H1 (cell line): ENCODE results near the gene SRPRA. TPM values are rescaled to one million over a fixed set of nuclear protein-coding genes. Genes with fewer than 3 reads are reported as not detected.

Experiments used
- CTCF ChIA-PET: fragments of 300-600 bp; sonication (Branson Sonifier 250); formaldehyde crosslinking; loops from one replicate; lab custom pipeline; 2021; ENCODE audit not compliant: partially characterized antibody; lab: Charles Lee
- POLR2A ChIA-PET: fragments of 300-600 bp; sonication (Branson Sonifier 250); formaldehyde crosslinking; loops from one replicate; lab custom pipeline; 2021; ENCODE audit warnings: inconsistent platforms; ENCODE audit not compliant: partially characterized antibody; lab: Charles Lee
- DNase-seq, 2 experiments: peaks; one replicate each; pipeline versions ENCODE4 v3.0.0 to v3.0.0-alpha.2; 2010 to 2022; ENCODE audit warnings: low spot score in 2 of 2, low read depth in 1 of 2, mixed read lengths in 1 of 2
- FAIRE-seq: peaks from 2 replicates; lab custom pipeline; 2011; peaks lifted over from hg19 to GRCh38; lab: Jason Lieb, UNC
- H2AFZ ChIP-seq: 2 replicates; pipeline ENCODE4 v1.8.1; 2012; ENCODE audit warnings: low read length, inconsistent platforms
- H2AK5ac ChIP-seq: 2 replicates; pipeline ENCODE4 v1.6.1; 2013; ENCODE audit warnings: low read depth, low read length
- H2BK120ac ChIP-seq: replicated peaks from 2 replicates; pipeline ENCODE3; 2013; ENCODE audit warnings: low read depth, low read length, inconsistent platforms
- H2BK12ac ChIP-seq: 2 replicates; pipeline ENCODE4 v1.6.1; 2013; ENCODE audit warnings: low read depth, low read length
- H2BK15ac ChIP-seq: 2 replicates; pipeline ENCODE4 v1.6.1; 2013; ENCODE audit warnings: low read length
- H2BK20ac ChIP-seq: 2 replicates; pipeline ENCODE4 v1.6.1; 2013; ENCODE audit warnings: low read length
- H2BK5ac ChIP-seq: 2 replicates; pipeline ENCODE4 v1.6.1; 2013; ENCODE audit warnings: low read depth, low read length
- H3K14ac ChIP-seq: 2 replicates; pipeline ENCODE4 v1.6.1; 2013; ENCODE audit warnings: inconsistent platforms; ENCODE audit not compliant: insufficient read length
- H3K18ac ChIP-seq: 2 replicates; pipeline ENCODE4 v1.6.1; 2013; ENCODE audit warnings: low read length; ENCODE audit errors: extremely low read depth
- H3K23ac ChIP-seq: 2 replicates; pipeline ENCODE4 v1.6.1; 2013; ENCODE audit warnings: inconsistent platforms; ENCODE audit not compliant: insufficient read length
- H3K23me2 ChIP-seq: 2 replicates; pipeline ENCODE4 v1.6.1; 2013; ENCODE audit warnings: low read depth, low read length
- H3K27ac ChIP-seq: 2 replicates; pipeline ENCODE4 v1.6.1; 2011; ENCODE audit warnings: low read depth, low read length, inconsistent platforms
- H3K27me3 ChIP-seq, 4 experiments: replicated peaks in 1 of 4; 1 replicate in 1 of 4; 2 replicates in 3 of 4; pipeline versions ENCODE4 v1.6.1 to v1.8.1; 2011 to 2013; ENCODE audit warnings: low read length in 3 of 4, mild to moderate bottlenecking in 3 of 4, inconsistent platforms in 2 of 4, mixed read lengths in 2 of 4, moderate library complexity in 1 of 4; ENCODE audit not compliant: control insufficient read depth in 3 of 4, insufficient read depth in 3 of 4; ENCODE audit errors: extremely low read depth in 1 of 4
- H3K36me3 ChIP-seq, 4 experiments: 2 replicates each; pipeline versions ENCODE4 v1.6.1 to v1.8.1; 2011 to 2013; ENCODE audit warnings: mild to moderate bottlenecking in 4 of 4, low read length in 3 of 4, moderate library complexity in 2 of 4, control low read depth in 1 of 4, inconsistent platforms in 1 of 4; ENCODE audit not compliant: insufficient read depth in 4 of 4, control insufficient read depth in 2 of 4
- H3K4ac ChIP-seq: replicated peaks from 2 replicates; pipeline ENCODE3; 2013; ENCODE audit warnings: low read length, low read depth, mixed read lengths, inconsistent platforms; ENCODE audit not compliant: insufficient read length
- H3K4me1 ChIP-seq, 4 experiments: replicated peaks in 1 of 4; 1 replicate in 1 of 4; 2 replicates in 3 of 4; pipeline versions ENCODE4 v1.6.1 to v1.8.1; 2011 to 2013; ENCODE audit warnings: low read length in 3 of 4, inconsistent platforms in 2 of 4, mixed read lengths in 1 of 4; ENCODE audit not compliant: insufficient read depth in 4 of 4, control insufficient read depth in 3 of 4
- H3K4me2 ChIP-seq, 2 experiments: 2 replicates each; pipeline versions ENCODE4 v1.6.1 to v1.8.1; 2011 to 2013; ENCODE audit warnings: low read depth in 2 of 2, low read length in 2 of 2, control low read depth in 1 of 2, inconsistent platforms in 1 of 2, mild to moderate bottlenecking in 1 of 2; ENCODE audit not compliant: insufficient read depth in 1 of 2
- H3K4me3 ChIP-seq, 4 experiments: fragments of 200-600, 300-600 bp in 1 of 4; sonication (generic), shearing (Covaris generic), sonication (Bioruptor Twin) in 1 of 4; 2 replicates each; pipeline versions ENCODE4 v1.5.1 to v1.8.1; 2011 to 2016; ENCODE audit warnings: low read length in 4 of 4, low read depth in 3 of 4, control low read depth in 2 of 4, inconsistent platforms in 2 of 4, mild to moderate bottlenecking in 2 of 4, mixed read lengths in 1 of 4, moderate library complexity in 1 of 4; ENCODE audit not compliant: insufficient read depth in 2 of 4; ENCODE audit errors: extremely low read depth in 1 of 4
- H3K56ac ChIP-seq: replicated peaks from 2 replicates; pipeline ENCODE3; 2013; ENCODE audit warnings: low read depth, mild to moderate bottlenecking, mixed read lengths, low read length, inconsistent platforms; ENCODE audit not compliant: insufficient read length
- H3K79me1 ChIP-seq: 2 replicates; pipeline ENCODE4 v1.6.1; 2013; ENCODE audit warnings: low read depth, low read length, control low read depth
- H3K79me2 ChIP-seq, 2 experiments: 2 replicates each; pipeline versions ENCODE4 v1.6.1 to v1.8.1; 2012 to 2013; ENCODE audit warnings: low read length in 2 of 2, mild to moderate bottlenecking in 2 of 2, inconsistent platforms in 1 of 2; ENCODE audit not compliant: insufficient read depth in 2 of 2, control insufficient read depth in 1 of 2
- H3K9ac ChIP-seq, 4 experiments: replicated peaks in 1 of 4; 1 replicate in 1 of 4; 2 replicates in 3 of 4; pipeline versions ENCODE4 v1.6.1 to v1.8.1; 2011 to 2013; ENCODE audit warnings: low read depth in 3 of 4, low read length in 3 of 4, control low read depth in 2 of 4, mild to moderate bottlenecking in 2 of 4, moderate library complexity in 2 of 4, inconsistent platforms in 1 of 4; ENCODE audit errors: extremely low read depth in 1 of 4
- H3K9me3 ChIP-seq, 2 experiments: 2 replicates each; pipeline versions ENCODE4 v1.6.1 to v1.8.1; 2012 to 2013; ENCODE audit warnings: mild to moderate bottlenecking in 2 of 2, moderate library complexity in 2 of 2, control low read depth in 1 of 2, inconsistent platforms in 1 of 2, low read depth in 1 of 2, low read length in 1 of 2, mixed read lengths in 1 of 2; ENCODE audit not compliant: insufficient read depth in 2 of 2
- H4K20me1 ChIP-seq, 2 experiments: replicated peaks in 1 of 2; 2 replicates each; pipeline versions ENCODE3 to v1.8.1; 2011 to 2013; ENCODE audit warnings: inconsistent platforms in 2 of 2, low read length in 2 of 2, mild to moderate bottlenecking in 1 of 2; ENCODE audit not compliant: insufficient read depth in 2 of 2, control insufficient read depth in 1 of 2
- H4K5ac ChIP-seq: 2 replicates; pipeline ENCODE4 v1.6.1; 2013; ENCODE audit warnings: low read length, low read depth, mixed read lengths, inconsistent platforms; ENCODE audit not compliant: insufficient read length
- H4K8ac ChIP-seq: 2 replicates; pipeline ENCODE4 v1.8.0; 2013; ENCODE audit warnings: mild to moderate bottlenecking, moderate library complexity, low read length, inconsistent platforms; ENCODE audit not compliant: insufficient read depth; ENCODE audit errors: extremely low read depth
- H4K91ac ChIP-seq: replicated peaks from 2 replicates; pipeline ENCODE3; 2013; ENCODE audit warnings: low read length, mixed read lengths, inconsistent platforms; ENCODE audit not compliant: insufficient read length
- CBX5 ChIP-seq: fragments of 300-800, 300-1000 bp; sonication (generic); IDR thresholded peaks from 2 replicates; pipeline ENCODE4 v1.7.1; 2016; ENCODE audit warnings: antibody characterized with exemption, low read length, low read depth
- WGBS, 2 experiments: shearing (Covaris generic) in 1 of 2; methylation state at CpG; one replicate each; pipeline versions ENCODE4 v1.1.6 to v1.1.7; 2013 to 2015; ENCODE audit warnings: low lambda C conversion rate in 2 of 2, mixed read lengths in 2 of 2, inconsistent platforms in 1 of 2, low coverage in 1 of 2, missing lambda C conversion rate in 1 of 2; ENCODE audit not compliant: insufficient replicate concordance in 2 of 2, insufficient coverage in 1 of 2, insufficient read length in 1 of 2; ENCODE audit errors: extremely low coverage in 1 of 2, missing lambda C conversion rate in 1 of 2; 5-methylcytosine and 5-hydroxymethylcytosine counted together
- polyA plus RNA-seq, 7 experiments: library from polyadenylated mRNA; depleted of rRNA in 3 of 7; stranded (reverse) in 5 of 7; unstranded in 2 of 7; fragments of >200 nt in 5 of 7; fragments of 200-250 nt in 2 of 7; gene quantifications; 1 replicate in 5 of 7; 2 replicates in 1 of 7; 4 replicates in 1 of 7; pipeline versions ENCODE4 v1.2.1 to v1.2.3, GENCODE V29; 2011 to 2013; ENCODE audit warnings: missing spikeins in 2 of 7, mixed read lengths in 2 of 7
- total RNA-seq: library from RNA; stranded (reverse); fragmentation: NEBNext Ultra II Directional; extraction: Animal tissue kit (Norgen Biotek cat#: 25700); gene quantifications from 2 replicates; pipeline ENCODE4 v1.2.1, GENCODE V29; 2021
- TF ChIP-seq, protein P1 (sequence below): IDR thresholded peaks from 2 replicates; pipeline ENCODE4 v1.6.1; 2011; ENCODE audit warnings: low read depth, mild to moderate bottlenecking, low read length; ENCODE audit not compliant: insufficient read depth
- TF ChIP-seq, protein P2 (sequence below), 3 experiments: IDR thresholded peaks; 1 replicate in 2 of 3; 2 replicates in 1 of 3; pipeline versions ENCODE4 v1.5.1 to v1.6.1; 2011; ENCODE audit warnings: low read length in 3 of 3, mild to moderate bottlenecking in 3 of 3, inconsistent platforms in 2 of 3, low read depth in 1 of 3, moderate library complexity in 1 of 3; ENCODE audit not compliant: insufficient read depth in 1 of 3; ENCODE audit errors: control extremely low read depth in 1 of 3

The SRPRA gene
- total and polyA plus RNA-seq, 2 of the 8 experiments (the other 6 are each of a cell fraction or from before 2014, with no cell fraction given) = 57.6 to 62.0 TPM

DNA sequence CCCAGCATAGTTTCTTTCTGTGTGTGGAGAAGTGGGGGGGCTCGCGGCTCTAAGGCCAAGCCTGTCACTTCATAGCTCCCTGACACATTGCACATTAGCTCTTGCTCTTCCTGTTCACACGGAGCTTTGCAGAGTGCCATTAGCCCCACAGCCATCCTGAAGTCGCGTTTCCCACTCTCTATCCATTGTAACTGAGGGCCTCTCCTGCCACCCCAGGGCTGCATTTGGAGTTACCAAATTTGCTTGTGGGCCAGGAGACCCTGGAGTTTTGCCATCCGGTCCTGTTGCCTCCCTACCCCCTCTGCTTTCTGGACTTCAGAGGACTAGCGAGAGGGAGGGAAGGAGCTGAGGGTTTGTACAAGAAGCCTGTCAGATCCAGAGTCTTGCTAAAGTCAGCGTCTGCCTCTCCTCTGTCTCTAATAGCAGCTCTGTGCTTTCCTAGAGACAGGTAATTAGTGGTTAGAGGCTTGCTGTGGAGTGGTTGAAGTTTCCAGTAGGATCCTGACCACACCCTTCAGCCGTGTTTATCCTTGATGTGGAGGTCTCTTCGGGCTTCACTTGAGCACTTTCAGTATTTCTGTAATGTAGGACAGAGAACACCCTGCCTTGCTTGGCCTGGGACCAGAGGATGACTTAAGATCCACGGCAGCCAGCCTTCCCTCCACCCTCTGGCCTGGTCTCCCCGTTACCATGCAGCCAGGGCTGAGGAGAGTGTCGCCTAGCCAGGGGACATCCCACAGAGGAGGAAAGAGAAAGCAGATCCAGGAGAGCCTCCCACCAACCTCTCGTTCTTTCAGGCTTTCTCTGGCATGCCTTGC lies 49.3 kb upstream of the SRPRA start:
- Histone ChIP-seq H2AFZ (no peak overlapping the region), H3K4me3 (no peak overlapping the region), H4K91ac (no peak overlapping the region), H4K20me1 (no peaks in the 10 kb centered on the region), H2BK5ac (no peak overlapping the region; the same call in 1 of the 2 replicates), H2BK15ac (no peak overlapping the region), H3K27me3 (no peaks in the 10 kb centered on the region), H3K18ac (no peak overlapping the region), H3K4ac (no peak overlapping the region), H3K9me3 (no peaks in the 10 kb centered on the region), H3K4me1 (no peaks in the 10 kb centered on the region; a peak in 1 of 7 replicates), H3K56ac (no peak overlapping the region), H2BK120ac (no peak overlapping the region), H3K79me1 (peaks cover 2% of the 10 kb centered on the region; the same call in 1 of the 2 replicates), H4K8ac (no peak overlapping the region; the same call in 1 of the 2 replicates), H2BK12ac (no peak overlapping the region), H3K36me3 (peaks cover 0 to 4% (median 0%) of the 10 kb centered on the region in 4 experiments; a peak in 1 of 8 replicates), H3K23me2 (no peaks in the 10 kb centered on the region), H3K4me2 (no peak overlapping the region), H3K14ac (no peak overlapping the region), H3K9ac (no peak overlapping the region), H3K27ac (no peak overlapping the region), H3K23ac (no peak overlapping the region), H2BK20ac (no peak overlapping the region), H2AK5ac (no peak overlapping the region), H4K5ac (no peak overlapping the region), H3K79me2 (no peaks in the 10 kb centered on the region)
- ChIA-PET CTCF (interaction anchor here (0.6 to 2.8 kb wide), 7 partner anchors 7 to 165 kb away, joined by 3 to 20 read pairs (median 4); no protein-coding TSS in a partner anchor), POLR2A (interaction anchor here (1.0 kb wide), 1 partner anchor 11 kb away, joined by 3 read pairs; no protein-coding TSS in a partner anchor)
- 88% methylated on average over 13 of the region's 14 CpGs; no CpG with 5 or more reads in 1 of the 2 experiments for WGBS, 2 experiments
- TF ChIP-seq, protein P1, sequence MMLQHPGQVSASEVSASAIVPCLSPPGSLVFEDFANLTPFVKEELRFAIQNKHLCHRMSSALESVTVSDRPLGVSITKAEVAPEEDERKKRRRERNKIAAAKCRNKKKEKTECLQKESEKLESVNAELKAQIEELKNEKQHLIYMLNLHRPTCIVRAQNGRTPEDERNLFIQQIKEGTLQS = no peak
- TF ChIP-seq, protein P2, sequence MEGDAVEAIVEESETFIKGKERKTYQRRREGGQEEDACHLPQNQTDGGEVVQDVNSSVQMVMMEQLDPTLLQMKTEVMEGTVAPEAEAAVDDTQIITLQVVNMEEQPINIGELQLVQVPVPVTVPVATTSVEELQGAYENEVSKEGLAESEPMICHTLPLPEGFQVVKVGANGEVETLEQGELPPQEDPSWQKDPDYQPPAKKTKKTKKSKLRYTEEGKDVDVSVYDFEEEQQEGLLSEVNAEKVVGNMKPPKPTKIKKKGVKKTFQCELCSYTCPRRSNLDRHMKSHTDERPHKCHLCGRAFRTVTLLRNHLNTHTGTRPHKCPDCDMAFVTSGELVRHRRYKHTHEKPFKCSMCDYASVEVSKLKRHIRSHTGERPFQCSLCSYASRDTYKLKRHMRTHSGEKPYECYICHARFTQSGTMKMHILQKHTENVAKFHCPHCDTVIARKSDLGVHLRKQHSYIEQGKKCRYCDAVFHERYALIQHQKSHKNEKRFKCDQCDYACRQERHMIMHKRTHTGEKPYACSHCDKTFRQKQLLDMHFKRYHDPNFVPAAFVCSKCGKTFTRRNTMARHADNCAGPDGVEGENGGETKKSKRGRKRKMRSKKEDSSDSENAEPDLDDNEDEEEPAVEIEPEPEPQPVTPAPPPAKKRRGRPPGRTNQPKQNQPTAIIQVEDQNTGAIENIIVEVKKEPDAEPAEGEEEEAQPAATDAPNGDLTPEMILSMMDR (IDR thresholded peaks at IDR 0.05; ENCODE audit: control extremely low read depth in 1 of 3, insufficient read depth in 1 of 3, low read depth in 1 of 3, low read length in 3 of 3) = no peak
- TF ChIP-seq CBX5 = no peak
- FAIRE-seq (no peak), DNase-seq (no peak)
